Lung (tissue), 12 donors: ENCODE data around the gene CFAP221. TPM values are rescaled to one million over a fixed set of nuclear protein-coding genes. Genes with fewer than 3 reads are reported as not detected.

Experiments used
- ATAC-seq: fragments of 200-7000 bp; cut with Tn5 transposase; one replicate; pipeline ENCODE4 v1.9.1; 2020; ENCODE audit warnings: moderate number of reproducible peaks; ENCODE audit not compliant: insufficient read depth, low FRiP score
- DNase-seq, 3 donors: peaks; one replicate each; pipeline ENCODE4 v3.0.0-alpha.2; 2013 to 2017
- H3K27ac ChIP-seq, 2 donors: one replicate each; pipeline ENCODE4 v1.5.1; 2013; ENCODE audit warnings: mild to moderate bottlenecking in 2 of 2, moderate library complexity in 2 of 2, control low read depth in 1 of 2, inconsistent platforms in 1 of 2, low read depth in 1 of 2, low read length in 1 of 2
- H3K27me3 ChIP-seq, 3 donors: one replicate each; pipeline ENCODE4 v1.5.1; 2013; ENCODE audit warnings: low read length in 2 of 3; ENCODE audit not compliant: control insufficient read depth in 3 of 3, insufficient read depth in 3 of 3
- H3K36me3 ChIP-seq, 4 donors: one replicate each; pipeline ENCODE4 v1.5.1; 2013; ENCODE audit warnings: low read length in 4 of 4, mild to moderate bottlenecking in 1 of 4, moderate library complexity in 1 of 4; ENCODE audit not compliant: control insufficient read depth in 4 of 4, insufficient read depth in 4 of 4
- H3K4me1 ChIP-seq, 5 donors: one replicate each; pipeline ENCODE4 v1.5.1; 2013; ENCODE audit warnings: low read length in 5 of 5, mild to moderate bottlenecking in 2 of 5, moderate library complexity in 1 of 5; ENCODE audit not compliant: control insufficient read depth in 5 of 5, insufficient read depth in 5 of 5
- H3K4me3 ChIP-seq: one replicate; pipeline ENCODE4 v1.5.1; 2013; ENCODE audit warnings: mild to moderate bottlenecking, control low read depth, moderate library complexity
- H3K9ac ChIP-seq, 2 donors: one replicate each; pipeline ENCODE4 v1.5.1; 2013; ENCODE audit warnings: low read length in 2 of 2, control low read depth in 1 of 2; ENCODE audit not compliant: insufficient read depth in 1 of 2
- H3K9me3 ChIP-seq, 4 donors: one replicate each; pipeline ENCODE4 v1.5.1; 2013; ENCODE audit warnings: low read length in 3 of 4, mild to moderate bottlenecking in 1 of 4, moderate library complexity in 1 of 4; ENCODE audit not compliant: control insufficient read depth in 4 of 4, insufficient read depth in 3 of 4
- WGBS, 2 donors: extraction: QIAGEN DNeasy Blood & Tissue Kit; methylation state at CpG; one replicate each; pipeline ENCODE4 v1.1.7; 2013; 5-methylcytosine and 5-hydroxymethylcytosine counted together
- polyA plus RNA-seq, 2 donors: library from polyadenylated mRNA; stranded (reverse); fragments of 200-250 nt; gene quantifications; one replicate each; pipeline ENCODE4 v1.2.1, GENCODE V29; 2013
- total RNA-seq, 2 donors: library from RNA; depleted of rRNA in 1 of 2; stranded (reverse); fragments of >200 nt in 1 of 2; gene quantifications; one replicate each; pipeline ENCODE4 v1.2.1, GENCODE V29; 2014 to 2021
- TF ChIP-seq, protein P1 (sequence below): IDR thresholded peaks from 2 replicates; pipeline ENCODE4 v1.5.1; 2012; ENCODE audit warnings: mild to moderate bottlenecking; ENCODE audit errors: control extremely low read depth, extremely low read depth
- donor health status: control.
- donor health status: control.
- donor health status: Bipolar disorder and iron deficiency.
- donor health status: healthy.
- donor health status: DM: yes; HTN: yes; CAD: no.

CFAP221 gene
- total and polyA plus RNA-seq, 4 donors: 8.6 to 63.5 (median 29.3) TPM

DNA sequence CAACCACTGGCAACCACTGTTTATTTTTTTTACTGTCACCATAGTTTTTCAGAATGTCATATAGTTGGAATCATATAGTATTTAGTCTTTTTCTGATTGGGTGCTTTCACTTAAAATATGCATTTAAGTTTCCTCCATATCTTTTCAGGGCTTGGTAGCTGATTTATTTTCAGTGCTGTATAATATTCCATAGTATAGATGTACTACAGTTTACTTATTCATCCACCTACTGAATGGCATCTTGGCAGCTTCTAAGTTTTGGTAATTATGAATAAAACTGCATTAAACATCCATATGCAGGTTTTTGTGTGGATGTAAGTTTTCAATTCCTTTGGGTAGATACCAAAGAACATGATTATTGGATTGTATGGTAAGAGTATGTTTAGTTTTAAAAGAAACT lies 23.0 kb downstream of the CFAP221 start:
- ATAC-seq (no peak), DNase-seq (no peak)
- Histone ChIP-seq H3K27ac (no peak overlapping the region), H3K9ac (no peak overlapping the region), H3K36me3 (no peaks in the 10 kb centered on the region), H3K4me3 (no peak overlapping the region), H3K4me1 (peaks cover 0 to 7% (median 0%) of the 10 kb centered on the region in 5 donors), H3K27me3 (peaks cover 0 to 28% (median 4%) of the 10 kb centered on the region in 3 donors), H3K9me3 (peaks cover 0 to 5% (median 0%) of the 10 kb centered on the region in 4 donors)
- TF ChIP-seq, protein P1, sequence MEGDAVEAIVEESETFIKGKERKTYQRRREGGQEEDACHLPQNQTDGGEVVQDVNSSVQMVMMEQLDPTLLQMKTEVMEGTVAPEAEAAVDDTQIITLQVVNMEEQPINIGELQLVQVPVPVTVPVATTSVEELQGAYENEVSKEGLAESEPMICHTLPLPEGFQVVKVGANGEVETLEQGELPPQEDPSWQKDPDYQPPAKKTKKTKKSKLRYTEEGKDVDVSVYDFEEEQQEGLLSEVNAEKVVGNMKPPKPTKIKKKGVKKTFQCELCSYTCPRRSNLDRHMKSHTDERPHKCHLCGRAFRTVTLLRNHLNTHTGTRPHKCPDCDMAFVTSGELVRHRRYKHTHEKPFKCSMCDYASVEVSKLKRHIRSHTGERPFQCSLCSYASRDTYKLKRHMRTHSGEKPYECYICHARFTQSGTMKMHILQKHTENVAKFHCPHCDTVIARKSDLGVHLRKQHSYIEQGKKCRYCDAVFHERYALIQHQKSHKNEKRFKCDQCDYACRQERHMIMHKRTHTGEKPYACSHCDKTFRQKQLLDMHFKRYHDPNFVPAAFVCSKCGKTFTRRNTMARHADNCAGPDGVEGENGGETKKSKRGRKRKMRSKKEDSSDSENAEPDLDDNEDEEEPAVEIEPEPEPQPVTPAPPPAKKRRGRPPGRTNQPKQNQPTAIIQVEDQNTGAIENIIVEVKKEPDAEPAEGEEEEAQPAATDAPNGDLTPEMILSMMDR: no peak

DNA sequence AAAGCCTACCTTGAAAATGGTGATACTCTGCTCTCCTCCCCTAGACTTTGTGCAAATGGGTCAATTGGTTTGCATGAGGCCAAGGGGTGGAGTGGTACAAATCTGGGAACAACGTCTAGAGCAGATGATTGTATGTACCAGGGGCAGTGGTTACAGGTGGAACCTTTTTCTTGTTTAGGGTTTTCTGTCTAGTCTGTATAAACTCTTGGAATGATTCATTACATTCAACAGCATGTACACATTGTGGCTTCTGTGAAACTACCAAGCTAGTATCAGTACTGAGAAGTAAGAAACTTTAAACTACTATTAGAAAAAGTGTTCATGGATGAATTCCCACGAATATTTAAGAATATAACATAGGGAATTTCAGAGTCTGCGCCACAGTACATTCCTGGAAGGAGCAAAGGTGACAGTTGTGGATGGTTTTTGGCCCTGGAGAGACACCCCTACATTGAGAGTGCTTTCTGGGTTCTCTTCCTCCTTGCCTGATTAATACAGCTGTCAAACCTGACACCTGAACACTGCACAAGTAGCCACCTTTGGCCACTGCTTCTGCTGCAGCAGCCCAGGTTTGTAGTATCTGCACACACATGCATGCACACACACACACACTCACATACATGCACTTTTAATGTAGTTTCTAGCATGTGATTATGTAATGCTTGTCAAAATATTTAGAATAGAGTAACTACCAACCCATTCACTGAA lies 30.0 kb downstream of the CFAP221 start:
- no peak overlapping the region for H3K4me3 ChIP-seq
- H3K27ac ChIP-seq: no peak overlapping the region
- ATAC-seq: no peak
- no peak overlapping the region for H3K9ac ChIP-seq
- peaks cover 0 to 5% (median 0%) of the 10 kb centered on the region in 4 donors for H3K36me3 ChIP-seq
- H3K9me3 ChIP-seq: no peaks in the 10 kb centered on the region
- no peak for DNase-seq
- H3K27me3 ChIP-seq: peaks cover 0 to 17% (median 11%) of the 10 kb centered on the region in 3 donors
- WGBS, 2 donors: 77 to 86% methylated on average over 3 of the region's 3 CpGs
- TF ChIP-seq, protein P1: no peak
- H3K4me1 ChIP-seq: no peaks in the 10 kb centered on the region

DNA sequence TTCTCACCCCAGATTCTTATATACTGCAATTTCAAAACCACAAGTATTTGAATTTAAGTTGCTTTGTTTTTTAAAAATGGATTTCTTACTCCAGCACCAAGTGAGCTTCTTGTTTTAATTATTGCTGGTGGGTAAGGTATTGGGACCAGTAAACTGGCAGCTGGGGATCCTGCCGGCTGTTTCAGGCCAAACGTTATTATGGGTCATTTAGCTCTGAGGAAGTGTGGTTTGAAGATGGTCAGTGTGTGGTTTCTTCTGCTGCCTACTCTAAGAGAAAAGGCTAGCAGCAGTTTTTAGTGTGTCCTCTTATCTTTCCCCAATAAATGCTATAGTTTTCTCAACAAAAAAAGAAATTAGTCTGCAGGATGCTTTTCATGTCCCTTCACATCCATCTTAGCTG lies 30.6 kb downstream of the CFAP221 start:
- H3K9me3 ChIP-seq: no peaks in the 10 kb centered on the region
- H3K9ac ChIP-seq: no peak overlapping the region
- WGBS, 2 donors: 56 to 66% methylated on average over 2 of the region's 2 CpGs
- peaks cover 0 to 5% (median 0%) of the 10 kb centered on the region in 4 donors for H3K36me3 ChIP-seq
- no peak overlapping the region for H3K27ac ChIP-seq
- no peak overlapping the region for H3K4me3 ChIP-seq
- H3K27me3 ChIP-seq: peaks cover 0 to 17% (median 11%) of the 10 kb centered on the region in 3 donors
- TF ChIP-seq, protein P1: no peak
- ATAC-seq: no peak
- H3K4me1 ChIP-seq: peaks cover 0 to 6% (median 0%) of the 10 kb centered on the region in 5 donors
- DNase-seq: no peak
